ENCODE measurements around the gene NFATC2.
"Not testable (repeated sequence)": the region's sequence is repeated elsewhere in the genome, so short reads cannot be mapped to it uniquely, and the experiment has no call there.

The NFATC2 gene

DNA sequence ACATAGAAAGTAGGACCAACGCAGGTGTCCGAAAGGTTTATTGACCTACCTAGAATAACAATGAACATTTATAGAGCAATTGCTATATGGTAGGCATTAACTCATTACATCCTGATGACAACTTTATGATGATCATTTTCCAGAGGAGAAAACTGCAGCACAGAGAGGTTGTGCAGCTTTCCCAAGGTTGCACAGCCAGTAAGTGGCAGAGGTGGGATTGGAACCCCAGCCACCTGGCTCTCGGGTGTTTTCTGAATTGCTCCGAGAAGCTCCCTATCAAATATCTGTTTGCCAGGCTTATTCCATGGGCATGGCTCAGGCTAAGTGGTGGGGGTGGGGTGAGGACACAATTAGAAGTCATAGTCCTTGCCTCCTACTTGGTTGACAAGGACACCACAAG, 24.1 kb upstream of the NFATC2 start:
- no peak for DNase-seq

DNA sequence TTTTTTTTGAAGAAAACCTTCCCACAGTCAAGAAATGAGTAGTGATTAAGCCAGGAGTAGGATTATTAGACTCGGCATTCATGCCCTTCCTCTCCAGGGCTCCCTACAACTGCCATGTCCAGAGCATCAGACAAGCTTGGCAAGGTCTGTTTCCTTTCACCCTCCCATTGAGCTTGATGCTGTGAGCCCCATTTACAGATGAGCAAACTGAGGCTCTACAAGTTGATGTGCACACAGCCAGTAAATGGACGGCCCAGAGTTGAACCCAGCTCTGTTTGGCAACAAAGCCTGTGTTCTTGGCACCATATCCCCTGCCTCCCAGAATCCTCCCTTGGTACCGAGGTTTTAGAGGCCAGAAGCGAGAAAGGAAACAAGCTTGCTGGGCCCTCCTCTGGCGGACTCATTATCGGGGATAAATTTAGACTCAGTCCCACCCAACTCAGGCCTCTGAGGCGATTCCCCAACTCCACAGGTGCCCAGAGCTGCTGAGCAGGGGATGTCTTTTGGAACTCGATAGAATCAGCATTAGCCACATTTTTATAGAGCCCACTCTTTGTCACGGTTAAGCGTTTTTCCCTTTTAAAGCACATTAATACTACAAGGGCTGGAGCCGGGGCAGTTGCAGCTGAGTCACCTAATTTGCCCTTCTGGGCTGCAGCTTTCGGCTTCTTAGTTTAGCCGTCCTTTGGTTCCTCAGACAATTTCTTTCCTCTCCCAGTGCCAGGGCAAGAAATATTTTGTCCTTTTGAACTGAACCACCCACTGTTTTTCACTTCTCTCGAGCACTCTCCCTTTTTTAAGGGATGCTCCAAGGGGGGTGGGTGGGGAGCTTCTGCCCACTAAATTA, 23.0 kb upstream of the NFATC2 start:
- no peak for DNase-seq

DNA sequence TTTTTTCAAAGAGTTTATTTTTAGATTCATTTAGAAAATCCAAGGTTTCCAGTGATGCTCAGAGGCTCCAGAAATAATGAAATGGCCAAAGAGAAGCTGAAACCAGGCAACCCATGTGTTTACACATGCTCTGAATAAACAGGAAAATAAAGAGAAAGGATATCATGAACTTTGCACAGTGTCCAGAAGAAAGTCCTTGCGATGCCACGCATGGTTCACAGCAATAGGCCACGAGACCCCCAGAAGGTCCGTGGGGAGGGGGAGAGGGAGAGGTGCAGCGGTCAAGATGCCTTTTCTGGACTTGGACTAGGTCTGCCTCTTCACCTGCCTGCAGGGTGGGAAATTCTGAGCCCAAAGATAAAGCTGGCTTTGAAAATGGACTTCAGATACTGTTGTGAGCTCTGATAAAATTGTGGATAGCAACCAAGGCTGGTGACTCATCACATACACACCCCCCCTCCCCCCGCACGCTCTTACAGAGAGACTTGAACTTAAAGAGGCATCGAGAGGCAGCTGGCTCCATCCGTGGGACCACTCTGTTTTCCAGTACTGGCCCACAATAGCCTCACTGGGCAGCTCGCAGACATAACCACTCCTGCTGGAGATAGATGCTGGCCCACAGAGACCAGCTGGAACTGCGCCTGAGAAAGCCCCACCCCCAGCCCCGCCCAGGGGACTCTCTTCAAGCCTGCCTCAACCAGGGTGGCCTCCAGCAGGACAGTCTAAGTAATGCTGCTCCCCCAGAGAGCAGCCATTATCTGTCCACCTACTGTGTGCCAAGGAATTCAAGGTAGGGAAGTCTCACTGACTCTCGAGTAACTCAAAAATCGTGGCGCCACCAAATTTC, 21.2 kb upstream of the NFATC2 start:
- peak; percentile 16 for DNase-seq

DNA sequence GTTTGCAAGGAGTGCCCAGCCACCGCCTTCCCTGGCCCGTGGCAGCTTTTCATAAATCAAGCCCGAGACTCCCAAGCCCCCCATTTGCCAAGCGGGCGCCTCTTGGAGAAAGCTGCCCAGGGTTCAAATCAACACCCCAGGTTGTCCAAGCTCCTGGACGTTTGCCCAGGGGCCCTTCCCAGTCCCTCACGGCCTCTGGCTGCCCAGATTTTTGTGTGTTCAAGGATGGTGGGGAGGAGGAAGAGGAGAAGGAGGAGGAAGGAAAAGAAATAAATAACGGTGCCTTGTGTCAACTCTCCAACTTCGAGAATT, 20.6 kb upstream of the NFATC2 start:
- DNase-seq, result no peak

DNA sequence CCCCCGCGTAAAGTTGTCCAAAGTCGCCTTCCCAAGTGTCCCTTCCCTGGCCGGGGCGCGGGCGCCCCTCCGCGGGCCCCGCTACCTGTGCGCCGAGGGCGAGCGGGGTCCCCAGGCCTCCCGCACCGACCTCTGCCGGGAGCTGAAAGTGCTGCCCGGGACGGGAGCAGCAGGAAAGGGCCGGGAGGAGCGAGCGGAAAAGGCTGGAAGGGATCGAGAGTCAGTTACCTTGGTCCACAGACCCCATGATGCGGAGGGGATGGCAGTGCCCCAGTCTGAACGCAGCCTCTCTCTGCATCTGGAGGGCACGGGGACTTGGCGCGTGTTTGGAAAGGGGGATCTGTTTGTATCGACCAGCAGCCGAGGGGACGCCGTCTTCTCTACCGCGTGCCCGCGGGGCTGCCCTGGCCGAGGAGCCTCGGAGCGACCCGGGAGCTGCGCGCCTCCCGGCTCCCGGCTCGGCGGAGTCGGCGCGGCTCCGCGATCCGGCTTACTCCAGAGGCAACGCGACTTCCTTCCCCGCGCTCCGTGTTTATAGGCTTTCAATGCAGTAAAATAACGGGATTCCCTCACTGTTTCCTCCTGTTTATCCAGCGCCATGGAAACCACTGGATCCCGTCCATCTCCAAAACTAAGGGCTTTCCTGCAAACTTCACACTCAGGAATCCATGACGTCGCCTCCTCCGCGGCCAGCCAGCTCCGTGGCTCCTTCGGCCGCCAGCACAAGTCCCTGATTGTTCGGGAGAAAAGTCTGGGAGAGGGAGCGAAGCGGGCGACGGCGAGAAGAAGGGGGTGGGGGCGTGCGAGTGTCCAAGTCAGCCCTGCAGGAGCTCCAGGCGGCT, 20.0 kb upstream of the NFATC2 start:
- peak; percentile 14 for DNase-seq

DNA sequence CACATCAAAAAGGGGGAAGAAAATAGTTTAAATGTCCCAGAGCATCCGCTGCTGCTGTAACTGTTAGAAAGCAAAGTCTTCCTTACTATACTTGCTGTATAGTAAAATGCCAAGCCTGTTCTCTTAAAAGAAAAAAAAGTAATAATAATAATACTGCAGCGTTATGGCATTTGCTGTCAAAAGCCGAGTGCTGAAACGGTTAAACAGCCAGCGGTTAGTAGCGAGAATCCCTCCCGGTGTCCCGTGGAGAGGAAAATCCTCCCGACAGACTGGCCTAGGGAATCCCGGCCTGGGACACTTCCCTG, 19.5 kb upstream of the NFATC2 start:
- DNase-seq, result no peak

DNA sequence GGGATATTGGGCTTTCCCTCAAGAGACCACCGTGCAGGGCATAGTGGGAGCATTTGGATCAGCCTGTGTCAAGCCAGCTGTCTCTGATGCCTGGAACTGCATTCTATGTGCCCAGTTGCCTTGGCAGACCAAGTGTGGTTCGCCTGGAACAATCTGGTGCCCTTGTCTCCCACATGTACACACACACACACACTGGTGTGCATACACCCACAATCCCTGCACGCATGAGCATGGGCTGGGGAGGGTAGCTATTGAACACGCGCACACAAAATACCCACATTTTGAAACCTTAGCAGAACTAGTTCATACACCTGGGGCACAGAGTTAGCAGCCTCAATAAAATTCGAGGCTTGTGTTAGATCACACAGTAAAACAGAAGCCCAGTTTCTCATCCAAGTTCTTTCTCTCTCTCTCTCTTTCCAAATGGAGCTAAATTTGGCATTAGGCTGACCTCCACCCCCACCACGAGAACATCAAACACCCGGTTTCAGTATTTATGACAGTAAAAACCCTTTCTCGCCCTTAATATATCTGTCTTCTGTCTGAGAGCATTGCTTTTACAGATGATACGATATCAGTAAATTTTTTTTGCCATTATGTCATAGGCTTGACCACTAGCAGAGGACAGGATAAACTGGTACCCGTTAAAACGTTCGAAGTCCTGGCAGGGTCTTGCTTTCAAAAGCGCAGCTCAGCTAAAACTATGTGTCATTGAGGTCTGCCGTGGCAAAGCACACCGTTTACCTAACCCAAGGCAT, 18.2 kb upstream of the NFATC2 start:
- no peak for DNase-seq

DNA sequence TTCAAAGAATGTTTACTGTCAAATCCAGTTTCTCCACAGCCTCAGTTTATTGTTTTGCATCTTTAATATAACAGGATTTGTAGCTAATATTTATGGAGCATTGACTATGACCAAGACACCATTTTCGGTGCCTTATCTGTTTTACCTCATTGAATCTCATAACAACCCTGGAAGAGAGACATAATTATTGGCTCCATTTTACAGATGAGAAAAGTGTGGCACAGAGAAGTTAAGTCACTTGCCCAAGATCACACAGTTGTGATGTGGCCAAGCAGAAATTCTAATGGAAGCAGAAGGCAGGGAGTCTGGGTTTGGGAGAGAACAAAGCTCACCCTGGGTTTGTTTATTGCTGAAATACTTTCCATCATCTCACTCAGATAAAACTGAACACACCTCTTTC, 17.5 kb upstream of the NFATC2 start:
- DNase-seq, result no peak

DNA sequence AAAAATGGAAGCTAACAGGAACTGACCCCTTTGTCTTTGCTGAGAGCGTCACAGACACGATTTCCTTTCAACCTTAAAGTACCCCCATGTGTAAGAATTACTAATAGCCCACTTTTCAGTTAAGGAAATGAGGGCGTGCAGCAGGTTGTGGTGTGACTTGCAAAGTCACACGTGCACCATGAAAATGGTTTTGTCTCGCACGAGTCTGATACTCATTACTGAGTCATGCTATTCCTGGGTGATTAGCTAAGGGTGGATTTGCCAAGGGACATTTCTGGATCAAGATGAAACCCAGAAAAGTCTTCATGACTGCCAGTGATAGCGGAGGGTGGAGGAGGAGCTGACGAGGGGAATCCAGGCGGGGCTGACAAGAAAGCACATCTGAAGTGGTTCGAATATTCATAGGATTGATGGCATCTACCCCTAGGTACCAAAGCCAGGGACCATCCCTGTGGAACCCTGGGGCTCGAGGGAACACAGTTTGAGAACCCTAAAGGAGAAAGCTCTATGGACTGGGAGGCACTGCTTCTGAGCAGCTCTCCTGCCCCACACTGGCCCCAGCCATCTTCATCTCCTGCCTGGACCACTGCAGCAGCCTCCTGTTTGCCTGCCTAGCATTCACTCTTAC, 12.1 kb upstream of the NFATC2 start:
- no peak for DNase-seq

DNA sequence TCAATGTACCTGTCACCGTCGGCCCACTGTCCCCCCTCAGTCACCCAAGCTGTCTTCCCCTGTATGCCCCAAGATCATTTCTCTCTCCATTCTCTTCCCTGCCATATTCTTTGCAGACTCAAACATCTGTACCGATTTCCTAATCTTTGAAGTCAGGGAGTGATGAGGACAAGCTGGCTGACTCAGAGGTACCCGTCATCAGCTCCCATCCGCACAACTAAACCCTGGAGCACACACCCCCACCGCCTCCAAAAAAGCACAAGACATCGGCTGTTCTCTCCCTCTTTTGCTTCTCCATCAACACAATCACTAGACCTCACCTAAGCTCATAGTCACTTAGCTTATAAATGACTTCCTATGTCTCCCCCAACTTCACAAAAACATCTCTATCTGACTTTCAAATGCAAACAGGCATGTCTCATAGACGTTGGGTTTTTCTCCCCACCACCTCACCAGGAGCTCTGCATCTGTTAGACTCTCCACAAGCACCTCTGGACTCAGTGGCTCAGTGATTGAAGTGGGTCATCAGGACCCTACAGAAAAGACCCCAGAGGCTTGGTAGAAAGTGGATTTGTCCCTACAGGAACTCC, 11.5 kb upstream of the NFATC2 start:
- no peak for DNase-seq

DNA sequence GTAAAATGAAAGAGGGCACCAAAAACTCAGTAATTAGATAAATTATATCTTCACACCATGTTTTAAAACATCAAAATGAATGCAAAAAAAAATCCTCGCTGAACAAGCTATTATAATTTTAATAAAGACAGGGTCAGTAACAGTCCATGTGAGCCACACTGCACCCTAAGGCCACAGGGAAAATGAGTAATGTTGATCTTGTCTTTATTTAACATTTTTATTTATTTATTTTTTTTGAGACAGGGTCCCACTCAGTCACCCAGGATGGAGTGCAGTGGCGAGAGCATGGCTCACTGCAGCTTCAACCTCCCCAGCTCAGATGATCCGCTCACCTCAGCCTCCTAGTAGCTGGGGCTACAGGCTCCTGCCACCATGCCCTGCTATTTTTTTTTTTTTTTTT, 8.7 kb upstream of the NFATC2 start:
- DNase-seq, result no peak

DNA sequence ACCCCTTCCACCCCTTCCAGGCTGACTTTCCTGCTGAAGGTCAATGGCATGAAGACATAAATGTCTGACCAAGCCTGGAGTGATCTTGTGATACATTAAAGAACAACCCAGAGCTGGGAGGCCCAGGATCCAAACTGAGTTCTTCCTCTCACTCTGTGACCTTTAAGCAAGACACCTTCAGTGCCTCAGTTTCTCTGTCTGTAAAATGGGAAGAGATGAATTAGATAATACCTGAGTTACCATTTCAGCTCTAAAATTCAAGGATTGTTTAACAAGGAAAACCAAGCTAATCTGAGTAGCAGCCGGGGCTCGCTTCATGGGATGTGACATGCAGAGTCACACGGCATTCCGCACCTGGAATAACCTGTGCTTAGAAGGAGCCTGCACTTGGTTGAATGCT, 7.0 kb upstream of the NFATC2 start:
- DNase-seq, result no peak

DNA sequence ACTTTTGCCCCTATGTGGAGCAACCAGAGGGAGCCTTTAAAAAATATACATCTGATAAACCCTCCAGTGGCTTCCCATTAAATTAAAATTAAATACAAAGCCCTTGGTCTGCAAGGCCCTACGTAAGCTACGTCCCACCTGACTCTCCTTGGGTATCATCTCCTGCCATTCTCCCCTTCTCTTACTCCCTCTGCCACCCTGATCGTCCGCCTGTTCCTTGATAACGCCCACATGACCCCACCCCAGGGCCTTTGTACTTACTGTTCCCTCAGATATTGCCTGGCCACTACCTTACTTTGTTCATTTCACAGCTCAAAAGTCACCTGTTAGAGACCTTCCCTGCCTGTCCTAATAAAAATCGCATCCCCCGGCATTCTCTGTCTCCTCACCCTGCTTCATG, 5.4 kb upstream of the NFATC2 start:
- DNase-seq, result no peak

DNA sequence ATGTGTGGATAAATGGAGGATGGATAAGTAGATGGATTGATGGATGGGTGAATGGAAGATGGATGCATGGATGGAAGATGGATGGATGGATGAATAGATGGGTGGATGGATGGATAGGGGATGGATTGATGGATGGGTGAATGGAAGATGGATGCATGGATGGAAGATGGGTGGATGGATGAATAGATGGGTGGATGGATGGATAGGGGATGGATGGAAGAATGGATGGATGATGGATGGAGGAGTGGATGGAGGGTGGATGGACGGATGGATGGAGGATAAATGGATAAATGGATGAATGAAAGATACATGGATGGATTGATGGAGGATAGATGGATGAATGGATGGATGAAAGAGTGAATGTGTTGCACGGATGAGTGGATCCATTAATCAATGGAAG, 3.0 kb upstream of the NFATC2 start:
- DNase-seq, result no peak

DNA sequence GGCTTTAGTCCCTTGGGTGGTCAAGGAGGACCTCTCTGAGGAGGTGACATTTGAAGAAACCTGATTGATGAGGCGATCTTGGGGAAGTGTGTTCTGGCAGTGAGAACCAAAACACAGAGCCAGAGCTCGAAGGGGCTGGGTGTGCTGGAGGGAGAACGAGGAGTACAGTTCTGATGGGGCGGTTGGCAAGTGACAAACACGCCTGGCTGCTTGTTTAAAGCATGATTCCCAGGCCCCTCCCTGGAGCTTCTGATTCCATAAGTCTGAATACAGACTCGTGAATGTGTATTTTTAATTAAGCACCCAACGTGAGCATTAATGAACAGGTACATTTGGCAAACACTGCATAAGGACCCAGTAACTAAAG, 886 bp upstream of the NFATC2 start:
- DNase-seq, result no peak

DNA sequence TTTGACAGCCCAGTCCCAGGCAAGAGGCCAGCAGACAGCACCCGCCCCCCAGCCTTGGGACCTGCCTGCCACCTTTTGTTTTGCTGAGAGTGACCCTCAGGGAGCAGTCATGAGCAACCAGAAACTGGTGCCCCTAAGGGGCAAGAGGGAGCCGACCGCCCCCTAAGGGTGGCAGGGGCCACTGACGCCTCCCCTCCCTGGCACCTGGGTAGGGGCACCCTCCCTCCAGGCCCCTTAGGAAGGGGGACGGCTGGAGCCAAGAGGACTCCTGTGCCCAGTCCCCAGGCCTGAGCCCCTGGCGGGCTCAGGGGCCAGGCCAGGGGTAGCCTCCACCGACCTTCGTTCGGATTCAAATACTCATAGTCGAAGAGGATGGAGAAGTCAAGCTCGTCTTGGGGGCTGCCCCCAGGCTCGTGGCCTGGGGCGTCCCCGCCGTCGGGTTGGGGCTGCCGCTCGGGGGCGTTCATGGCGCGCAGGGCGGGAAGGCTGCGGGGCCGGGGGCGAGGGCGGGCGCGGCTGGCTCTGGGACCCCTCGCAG, 417 bp downstream of the NFATC2 start:
- no peak for DNase-seq

DNA sequence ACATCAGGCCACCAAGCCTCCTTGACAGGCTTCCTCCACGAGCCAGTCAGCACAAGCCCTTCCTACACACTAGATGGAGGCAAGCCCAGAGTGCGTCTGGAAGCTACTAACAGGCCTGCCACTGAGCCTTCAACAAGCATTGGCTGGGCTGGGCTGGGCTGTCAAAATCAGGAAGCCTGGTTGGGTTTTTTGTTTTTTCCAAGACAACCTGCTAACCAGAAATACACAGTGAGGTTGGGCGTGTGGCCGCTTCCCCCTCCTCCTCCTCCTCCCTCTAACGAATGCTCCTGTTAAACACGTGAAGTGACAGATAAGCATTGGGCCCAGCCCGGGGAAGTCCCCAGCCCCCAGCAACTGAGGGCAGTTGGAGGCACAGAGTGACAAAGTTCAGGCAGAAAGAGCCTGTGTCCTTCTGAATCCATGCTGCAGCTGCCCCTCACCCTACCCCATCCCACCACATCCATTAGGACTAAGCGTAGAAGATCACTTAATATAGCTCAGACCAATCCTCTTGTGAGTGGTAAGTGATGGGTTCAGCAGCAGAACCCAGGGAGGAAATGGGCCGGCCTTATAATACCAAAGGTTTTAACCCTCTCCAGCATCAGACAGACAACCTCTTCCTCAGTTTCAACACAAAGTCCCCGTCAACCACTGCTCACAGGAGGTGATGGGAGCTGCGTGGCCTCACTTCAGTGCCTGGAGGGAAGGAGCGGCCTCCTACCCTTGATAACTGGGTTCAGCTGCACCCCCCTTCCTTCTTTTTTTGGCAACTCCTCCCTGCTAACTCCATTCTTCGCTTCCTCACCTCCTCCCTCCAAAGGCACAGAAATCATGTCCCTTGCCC, 1.1 kb downstream of the NFATC2 start:
- DNase-seq, result no peak

DNA sequence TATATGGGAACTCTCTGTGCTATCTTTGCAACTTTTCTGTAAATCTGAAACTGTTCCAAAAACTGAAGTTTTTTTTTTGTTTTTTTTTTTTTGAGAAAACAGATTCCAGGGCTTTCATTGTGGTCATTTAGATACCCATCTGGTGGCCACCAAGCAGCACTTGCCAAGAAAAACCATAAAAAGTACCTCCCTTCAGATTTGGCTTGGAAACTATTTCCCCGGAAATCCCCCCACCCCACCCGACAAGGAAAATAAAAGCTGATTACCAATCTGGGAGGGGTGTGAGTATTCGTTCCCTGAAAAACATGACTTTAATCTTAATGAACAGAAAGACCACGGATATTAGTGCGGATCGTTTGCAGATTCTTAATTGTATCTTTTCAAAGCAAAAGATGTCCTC, 1.9 kb downstream of the NFATC2 start:
- DNase-seq, result no peak

DNA sequence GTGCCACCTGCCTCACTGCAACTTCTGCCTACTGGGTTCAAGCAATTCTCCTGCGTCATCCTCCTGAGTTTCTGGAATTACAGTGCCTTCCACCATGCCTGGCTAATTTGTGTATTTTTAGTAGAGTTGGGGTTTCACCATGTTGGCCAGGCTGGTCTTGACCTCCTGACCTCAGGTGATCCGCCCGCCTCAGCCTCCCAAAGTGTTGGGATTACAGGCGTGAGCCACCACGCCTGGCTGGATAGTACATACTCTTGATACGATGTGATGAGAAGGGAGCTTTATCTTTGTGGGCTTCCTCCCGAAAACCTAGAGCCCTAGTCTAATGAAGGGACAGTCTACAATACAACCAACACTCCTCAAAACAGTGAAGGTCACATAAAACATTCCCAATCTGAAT, 2.4 kb downstream of the NFATC2 start:
- DNase-seq, result not testable (repeated sequence)

DNA sequence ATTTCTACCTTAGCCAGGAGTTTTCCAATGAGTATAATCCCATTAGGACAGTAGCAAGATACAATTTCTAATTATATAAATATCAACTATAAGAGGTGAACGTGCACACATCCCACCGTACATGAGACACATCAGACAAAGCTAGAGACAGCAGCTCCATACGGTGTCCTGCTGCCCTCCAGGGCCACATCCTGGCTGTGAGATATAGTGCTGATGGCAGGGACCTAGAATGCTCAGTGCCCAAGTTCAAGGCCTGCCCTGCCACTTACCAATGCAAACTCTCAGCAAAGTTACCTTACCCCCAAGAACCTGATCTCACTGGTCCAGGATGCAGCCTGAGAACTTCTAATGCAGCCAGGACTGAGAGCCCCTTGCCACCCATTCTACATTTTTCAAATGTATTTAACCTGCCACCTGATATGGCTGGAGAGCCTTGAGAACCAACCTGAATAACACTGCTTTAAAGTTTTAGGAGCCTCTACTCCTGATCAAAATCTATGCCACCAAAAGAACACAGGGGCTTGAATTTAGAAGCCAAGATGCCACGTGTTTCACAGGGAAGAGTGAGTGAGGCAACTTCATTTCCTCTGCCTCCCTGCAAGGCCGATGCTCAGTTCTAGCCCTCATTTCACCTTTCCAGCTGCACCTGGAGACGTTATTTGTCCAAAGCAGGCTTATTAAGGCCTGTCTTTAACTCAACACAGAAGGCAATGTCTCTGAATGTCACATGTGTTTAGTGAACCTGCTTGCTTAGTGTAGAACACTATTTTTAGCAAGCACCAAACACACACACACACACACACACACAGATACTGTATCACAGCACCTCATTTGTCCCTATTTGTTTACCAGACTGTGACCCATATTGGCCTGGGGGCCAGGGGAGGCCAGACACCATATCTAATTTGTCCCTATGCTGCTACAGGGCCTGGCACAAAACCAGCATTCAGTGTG, 6.1 kb downstream of the NFATC2 start:
- DNase-seq, result no peak

Data from NCI-H510A treated with DMSO at 0.1 percent for 48 hours (cell line).